ENCODE data around the gene ANKFN1.

ANKFN1 gene

GRCh38 chr17:56149266-56150036 lies 3.8 kb upstream of the ANKFN1 start:
- DNase-seq: no peak

- no peak for DNase-seq
Observed at GRCh38 chr17:56150649-56151048, 2.6 kb upstream of the ANKFN1 start.

GRCh38 chr17:56157845-56158244 lies 4.6 kb downstream of the ANKFN1 start:
- DNase-seq: no peak

GRCh38 chr17:56158344-56158743 lies 5.1 kb downstream of the ANKFN1 start:
- DNase-seq: no peak

- DNase-seq: no peak
Observed at GRCh38 chr17:56158915-56159825, 5.9 kb downstream of the ANKFN1 start.

GRCh38 chr17:56159826-56160380 lies 6.6 kb downstream of the ANKFN1 start:
- no peak for DNase-seq

- no peak for DNase-seq
Observed at GRCh38 chr17:56160422-56160821, 7.1 kb downstream of the ANKFN1 start.

- DNase-seq: no peak
Observed at GRCh38 chr17:56165072-56165641, 11.9 kb downstream of the ANKFN1 start.

- no peak for DNase-seq
Observed at GRCh38 chr17:56167491-56167890, 14.2 kb downstream of the ANKFN1 start.

- no peak for DNase-seq
Observed at GRCh38 chr17:56169621-56170020, 16.3 kb downstream of the ANKFN1 start.

- DNase-seq: no peak
Observed at GRCh38 chr17:56171186-56171959, 18.1 kb downstream of the ANKFN1 start.

- DNase-seq: no peak
Observed at GRCh38 chr17:56172517-56172982, 19.3 kb downstream of the ANKFN1 start.

GRCh38 chr17:56173026-56173425 lies 19.8 kb downstream of the ANKFN1 start:
- no peak for DNase-seq

GRCh38 chr17:56173958-56174835 lies 20.9 kb downstream of the ANKFN1 start:
- DNase-seq: no peak

- DNase-seq: no peak
Observed at GRCh38 chr17:56175299-56175955, 22.2 kb downstream of the ANKFN1 start.

GRCh38 chr17:56176091-56176490 lies 22.8 kb downstream of the ANKFN1 start:
- no peak for DNase-seq

GRCh38 chr17:56177361-56177760 lies 24.1 kb downstream of the ANKFN1 start:
- DNase-seq: no peak

- no peak for DNase-seq
Observed at GRCh38 chr17:56178203-56178602, 24.9 kb downstream of the ANKFN1 start.

- no peak for DNase-seq
Observed at GRCh38 chr17:56182081-56182480, 28.8 kb downstream of the ANKFN1 start.

- no peak for DNase-seq
Observed at GRCh38 chr17:56184650-56185049, 31.4 kb downstream of the ANKFN1 start.
